GM12801 (cell line): ENCODE data around the gene SLC45A1.

Experiments
- CTCF ChIP-seq: IDR thresholded peaks from one replicate; pipeline ENCODE4 v1.5.1; 2011; ENCODE audit warnings: control low read depth; ENCODE audit not compliant: insufficient read length; ENCODE audit errors: extremely low read depth

The SLC45A1 gene

GRCh38 chr1:8283058-8283884 lies 34.6 kb upstream of the SLC45A1 start:
- no peak for TF ChIP-seq CTCF

- TF ChIP-seq CTCF = no peak
Measured at GRCh38 chr1:8284127-8284526, 33.8 kb upstream of the SLC45A1 start.

GRCh38 chr1:8285103-8285502 lies 32.8 kb upstream of the SLC45A1 start:
- no peak for TF ChIP-seq CTCF

GRCh38 chr1:8285965-8286364 lies 31.9 kb upstream of the SLC45A1 start:
- no peak for TF ChIP-seq CTCF

GRCh38 chr1:8293118-8293517 lies 24.8 kb upstream of the SLC45A1 start:
- TF ChIP-seq CTCF = no peak

- no peak for TF ChIP-seq CTCF
Measured at GRCh38 chr1:8293641-8294169, 24.2 kb upstream of the SLC45A1 start.

- no peak for TF ChIP-seq CTCF
Measured at GRCh38 chr1:8294170-8294697, 23.7 kb upstream of the SLC45A1 start.
